ENCODE measurements around the gene GALNT3.

DNA sequence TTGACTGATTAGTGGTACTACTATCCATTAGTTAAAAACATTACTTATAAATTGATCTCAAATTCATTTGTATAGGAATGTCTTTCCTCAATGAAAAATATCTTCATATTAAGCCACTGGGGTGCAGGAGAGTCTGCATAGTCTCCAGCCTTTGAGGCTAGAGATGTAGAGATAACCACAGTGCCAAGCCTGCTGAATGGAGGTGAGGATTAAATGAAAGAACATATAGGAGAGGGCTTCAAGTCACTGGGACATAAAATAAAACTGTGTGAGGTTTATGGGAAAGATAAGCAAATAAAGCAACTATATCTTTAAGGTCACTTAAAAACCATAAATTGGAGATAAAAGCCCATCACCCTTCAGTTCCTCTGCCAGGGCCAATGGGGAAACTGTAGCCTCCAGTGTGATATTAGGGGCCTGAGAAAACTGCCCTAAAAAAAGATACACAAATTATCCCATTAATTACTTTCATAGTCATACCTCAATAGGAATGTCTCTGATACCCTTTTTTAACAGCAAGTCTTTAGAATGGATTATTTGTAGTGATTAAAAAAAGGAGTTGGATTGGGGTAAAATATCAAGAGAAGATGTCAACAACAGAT lies 27.6 kb downstream of the GALNT3 start:
- TF ChIP-seq CTCF (IDR thresholded peaks at IDR 0.05) (no peak), EZH2 (IDR thresholded peaks at IDR 0.05; ENCODE audit: borderline replicate concordance, insufficient read depth, low read depth, low read length, poor library complexity, severe bottlenecking) (no peak)

All from B cell (primary cell).